ENCODE data around the gene HDAC1.

HDAC1 gene

GRCh38 chr1:32377541-32378220, 85.8 kb downstream of the HDAC1 start:
- DNase-seq: no peak

GRCh38 chr1:32380057-32380456, 88.2 kb downstream of the HDAC1 start:
- no peak for DNase-seq
